ENCODE results near the gene PLA2G4E.

The PLA2G4E gene

DNA sequence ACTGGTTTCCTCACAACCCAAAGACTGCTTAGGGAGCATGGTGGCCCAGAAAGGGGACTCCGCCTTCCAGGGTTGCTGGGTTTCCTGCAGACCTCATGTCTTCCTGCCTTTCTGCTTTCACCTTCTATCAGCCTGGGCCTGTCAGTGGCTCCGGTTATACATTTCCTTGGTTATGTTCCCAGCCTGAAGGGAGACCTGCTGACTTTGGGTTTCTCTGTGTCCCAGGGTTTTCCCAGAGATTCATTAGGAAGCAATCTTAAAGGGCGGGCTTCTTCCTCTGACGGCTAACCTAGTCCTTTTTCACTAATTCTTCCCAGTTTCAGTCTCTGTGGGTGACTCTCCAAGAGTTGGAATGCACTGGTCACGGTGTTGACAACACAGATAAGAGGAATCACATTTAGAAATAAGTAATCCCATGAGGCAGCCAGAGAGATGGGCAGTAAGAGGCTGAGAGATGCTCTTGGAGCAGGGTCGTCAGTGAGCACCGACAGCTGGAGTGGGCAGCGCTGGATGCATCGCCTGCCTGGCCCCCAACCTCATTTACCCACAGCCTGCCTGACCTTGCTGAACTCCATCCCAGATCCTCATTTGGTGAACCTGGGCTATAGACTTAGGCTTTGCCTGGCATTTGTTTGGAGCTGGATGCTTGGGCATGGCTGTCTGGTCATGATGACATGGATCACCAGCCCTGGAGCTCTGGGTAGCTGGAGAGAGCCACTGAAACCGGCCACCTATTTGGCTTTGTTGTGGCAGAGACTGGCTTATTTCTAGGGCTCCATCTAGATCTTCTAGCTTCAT lies 38.5 kb downstream of the PLA2G4E start:
- ATAC-seq, result no peak
- TF ChIP-seq, protein P1, sequence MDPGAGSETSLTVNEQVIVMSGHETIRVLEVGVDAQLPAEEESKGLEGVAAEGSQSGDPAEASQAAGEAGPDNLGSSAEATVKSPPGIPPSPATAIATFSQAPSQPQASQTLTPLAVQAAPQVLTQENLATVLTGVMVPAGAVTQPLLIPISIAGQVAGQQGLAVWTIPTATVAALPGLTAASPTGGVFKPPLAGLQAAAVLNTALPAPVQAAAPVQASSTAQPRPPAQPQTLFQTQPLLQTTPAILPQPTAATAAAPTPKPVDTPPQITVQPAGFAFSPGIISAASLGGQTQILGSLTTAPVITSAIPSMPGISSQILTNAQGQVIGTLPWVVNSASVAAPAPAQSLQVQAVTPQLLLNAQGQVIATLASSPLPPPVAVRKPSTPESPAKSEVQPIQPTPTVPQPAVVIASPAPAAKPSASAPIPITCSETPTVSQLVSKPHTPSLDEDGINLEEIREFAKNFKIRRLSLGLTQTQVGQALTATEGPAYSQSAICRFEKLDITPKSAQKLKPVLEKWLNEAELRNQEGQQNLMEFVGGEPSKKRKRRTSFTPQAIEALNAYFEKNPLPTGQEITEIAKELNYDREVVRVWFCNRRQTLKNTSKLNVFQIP (CRISPR knock-in tag; IDR thresholded peaks at IDR 0.05; ENCODE audit: borderline replicate concordance, low read depth), result no peak
- TF ChIP-seq TOX (CRISPR knock-in tag; IDR thresholded peaks at IDR 0.05; ENCODE audit: borderline replicate concordance) (no peak), CSDC2 (CRISPR knock-in tag; IDR thresholded peaks at IDR 0.05) (no peak), ZFP3 (CRISPR knock-in tag; IDR thresholded peaks at IDR 0.05) (no peak), TCF4 (CRISPR knock-in tag; IDR thresholded peaks at IDR 0.05; ENCODE audit: borderline replicate concordance) (no peak), RARB (CRISPR knock-in tag; IDR thresholded peaks at IDR 0.05) (no peak), ZC3H10 (CRISPR knock-in tag; IDR thresholded peaks at IDR 0.05) (no peak), ZFP30 (CRISPR knock-in tag; IDR thresholded peaks at IDR 0.05) (no peak), ISL1 (CRISPR knock-in tag; IDR thresholded peaks at IDR 0.05) (no peak), SNAI2 (CRISPR knock-in tag; IDR thresholded peaks at IDR 0.05) (no peak), PPARA (CRISPR knock-in tag; IDR thresholded peaks at IDR 0.05; ENCODE audit: borderline replicate concordance) (no peak)
- TF ChIP-seq, protein P2, sequence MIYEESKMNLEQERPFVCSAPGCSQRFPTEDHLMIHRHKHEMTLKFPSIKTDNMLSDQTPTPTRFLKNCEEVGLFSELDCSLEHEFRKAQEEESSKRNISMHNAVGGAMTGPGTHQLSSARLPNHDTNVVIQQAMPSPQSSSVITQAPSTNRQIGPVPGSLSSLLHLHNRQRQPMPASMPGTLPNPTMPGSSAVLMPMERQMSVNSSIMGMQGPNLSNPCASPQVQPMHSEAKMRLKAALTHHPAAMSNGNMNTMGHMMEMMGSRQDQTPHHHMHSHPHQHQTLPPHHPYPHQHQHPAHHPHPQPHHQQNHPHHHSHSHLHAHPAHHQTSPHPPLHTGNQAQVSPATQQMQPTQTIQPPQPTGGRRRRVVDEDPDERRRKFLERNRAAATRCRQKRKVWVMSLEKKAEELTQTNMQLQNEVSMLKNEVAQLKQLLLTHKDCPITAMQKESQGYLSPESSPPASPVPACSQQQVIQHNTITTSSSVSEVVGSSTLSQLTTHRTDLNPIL (CRISPR knock-in tag; IDR thresholded peaks at IDR 0.05; ENCODE audit: low read depth), result no peak

DNA sequence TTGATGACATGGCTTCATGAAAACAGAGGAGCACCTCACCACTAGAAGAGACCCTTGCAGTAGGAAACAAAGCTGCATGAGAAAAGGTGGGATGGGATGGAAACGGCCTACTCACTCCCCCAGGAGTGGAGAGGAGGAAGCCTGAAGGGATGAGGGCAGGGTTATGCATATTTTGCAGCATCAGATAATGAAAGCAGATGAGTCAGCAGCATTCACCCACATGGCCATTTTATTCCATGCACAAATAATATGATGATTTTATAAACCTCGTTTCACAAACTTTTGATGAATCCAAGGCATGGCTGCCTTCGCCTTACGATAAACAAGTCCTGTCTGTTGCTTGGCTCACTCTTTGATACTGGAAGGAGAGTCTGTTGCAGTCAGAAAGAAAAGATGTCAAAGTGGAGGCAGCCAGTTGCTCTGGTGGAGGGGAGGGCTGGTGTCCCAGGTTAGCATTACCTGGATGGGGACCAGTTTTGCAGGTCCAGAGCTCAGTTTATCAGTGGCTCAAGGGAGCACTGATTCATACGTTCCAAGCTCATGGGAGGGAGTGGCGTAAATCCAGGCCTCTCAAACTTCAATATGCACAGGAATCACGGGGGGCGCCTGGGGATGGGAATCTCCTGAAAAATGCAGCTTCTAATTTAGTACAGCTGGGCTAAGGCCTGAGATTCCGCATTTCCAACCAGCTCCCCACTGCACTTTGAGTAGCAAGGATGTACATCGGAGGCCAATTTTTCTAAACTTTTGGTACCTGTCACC lies 39.3 kb downstream of the PLA2G4E start:
- no peak for TF ChIP-seq PPARA (CRISPR knock-in tag; IDR thresholded peaks at IDR 0.05; ENCODE audit: borderline replicate concordance)
- no peak for TF ChIP-seq ARNTL (CRISPR knock-in tag; IDR thresholded peaks at IDR 0.05; ENCODE audit: borderline replicate concordance, low read depth)
- TF ChIP-seq, protein P3, sequence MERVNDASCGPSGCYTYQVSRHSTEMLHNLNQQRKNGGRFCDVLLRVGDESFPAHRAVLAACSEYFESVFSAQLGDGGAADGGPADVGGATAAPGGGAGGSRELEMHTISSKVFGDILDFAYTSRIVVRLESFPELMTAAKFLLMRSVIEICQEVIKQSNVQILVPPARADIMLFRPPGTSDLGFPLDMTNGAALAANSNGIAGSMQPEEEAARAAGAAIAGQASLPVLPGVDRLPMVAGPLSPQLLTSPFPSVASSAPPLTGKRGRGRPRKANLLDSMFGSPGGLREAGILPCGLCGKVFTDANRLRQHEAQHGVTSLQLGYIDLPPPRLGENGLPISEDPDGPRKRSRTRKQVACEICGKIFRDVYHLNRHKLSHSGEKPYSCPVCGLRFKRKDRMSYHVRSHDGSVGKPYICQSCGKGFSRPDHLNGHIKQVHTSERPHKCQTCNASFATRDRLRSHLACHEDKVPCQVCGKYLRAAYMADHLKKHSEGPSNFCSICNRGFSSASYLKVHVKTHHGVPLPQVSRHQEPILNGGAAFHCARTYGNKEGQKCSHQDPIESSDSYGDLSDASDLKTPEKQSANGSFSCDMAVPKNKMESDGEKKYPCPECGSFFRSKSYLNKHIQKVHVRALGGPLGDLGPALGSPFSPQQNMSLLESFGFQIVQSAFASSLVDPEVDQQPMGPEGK (CRISPR knock-in tag; IDR thresholded peaks at IDR 0.05; ENCODE audit: borderline replicate concordance), result no peak
- TF ChIP-seq SNAI2 (CRISPR knock-in tag; IDR thresholded peaks at IDR 0.05), result no peak
- TF ChIP-seq ZNF565 (CRISPR knock-in tag; conservative IDR thresholded peaks at IDR 0.05; ENCODE audit: low read depth), result no peak
- TF ChIP-seq ZFP3 (CRISPR knock-in tag; IDR thresholded peaks at IDR 0.05), result no peak
- no peak for ATAC-seq

DNA sequence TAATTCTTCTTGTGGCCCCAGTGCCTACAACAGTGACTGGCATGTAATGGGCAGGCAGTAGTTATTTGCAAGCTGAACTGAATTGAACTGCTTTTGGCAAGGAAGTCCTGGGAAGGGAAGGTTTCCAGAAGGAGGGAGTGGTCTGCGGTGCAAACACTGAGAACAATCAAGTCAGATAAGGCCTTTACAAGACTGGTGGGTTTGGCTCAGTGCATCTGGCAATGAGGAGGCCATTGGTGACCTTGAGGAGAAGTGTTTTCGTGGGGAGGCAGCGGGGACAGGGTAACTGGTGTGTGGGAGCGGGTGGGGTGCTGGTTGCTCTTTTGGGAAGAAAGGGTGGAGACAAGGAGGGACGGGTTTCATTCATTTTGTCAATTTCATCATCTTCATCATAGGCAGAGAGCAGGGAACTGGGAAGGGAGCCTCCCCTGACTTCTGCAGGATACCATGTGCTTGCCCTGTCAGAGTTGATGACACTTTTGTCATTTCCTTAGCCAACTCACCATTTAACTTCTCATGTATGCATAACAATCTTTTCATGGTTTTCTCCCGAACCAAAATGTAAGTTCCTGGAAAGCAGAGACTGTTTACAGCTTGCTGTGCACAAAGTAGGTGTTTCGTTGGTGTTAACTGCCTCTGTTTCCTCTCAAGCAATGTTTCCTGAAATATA lies 40.1 kb downstream of the PLA2G4E start:
- ATAC-seq, result no peak
- TF ChIP-seq SNAI2 (CRISPR knock-in tag; IDR thresholded peaks at IDR 0.05) (no peak), ISL1 (CRISPR knock-in tag; IDR thresholded peaks at IDR 0.05) (no peak)
- TF ChIP-seq, protein P4, sequence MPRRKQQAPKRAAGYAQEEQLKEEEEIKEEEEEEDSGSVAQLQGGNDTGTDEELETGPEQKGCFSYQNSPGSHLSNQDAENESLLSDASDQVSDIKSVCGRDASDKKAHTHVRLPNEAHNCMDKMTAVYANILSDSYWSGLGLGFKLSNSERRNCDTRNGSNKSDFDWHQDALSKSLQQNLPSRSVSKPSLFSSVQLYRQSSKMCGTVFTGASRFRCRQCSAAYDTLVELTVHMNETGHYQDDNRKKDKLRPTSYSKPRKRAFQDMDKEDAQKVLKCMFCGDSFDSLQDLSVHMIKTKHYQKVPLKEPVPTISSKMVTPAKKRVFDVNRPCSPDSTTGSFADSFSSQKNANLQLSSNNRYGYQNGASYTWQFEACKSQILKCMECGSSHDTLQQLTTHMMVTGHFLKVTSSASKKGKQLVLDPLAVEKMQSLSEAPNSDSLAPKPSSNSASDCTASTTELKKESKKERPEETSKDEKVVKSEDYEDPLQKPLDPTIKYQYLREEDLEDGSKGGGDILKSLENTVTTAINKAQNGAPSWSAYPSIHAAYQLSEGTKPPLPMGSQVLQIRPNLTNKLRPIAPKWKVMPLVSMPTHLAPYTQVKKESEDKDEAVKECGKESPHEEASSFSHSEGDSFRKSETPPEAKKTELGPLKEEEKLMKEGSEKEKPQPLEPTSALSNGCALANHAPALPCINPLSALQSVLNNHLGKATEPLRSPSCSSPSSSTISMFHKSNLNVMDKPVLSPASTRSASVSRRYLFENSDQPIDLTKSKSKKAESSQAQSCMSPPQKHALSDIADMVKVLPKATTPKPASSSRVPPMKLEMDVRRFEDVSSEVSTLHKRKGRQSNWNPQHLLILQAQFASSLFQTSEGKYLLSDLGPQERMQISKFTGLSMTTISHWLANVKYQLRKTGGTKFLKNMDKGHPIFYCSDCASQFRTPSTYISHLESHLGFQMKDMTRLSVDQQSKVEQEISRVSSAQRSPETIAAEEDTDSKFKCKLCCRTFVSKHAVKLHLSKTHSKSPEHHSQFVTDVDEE (CRISPR knock-in tag; IDR thresholded peaks at IDR 0.05), result no peak
